Stimulated activated CD8-positive, alpha-beta memory T cell treated with anti-CD3 and anti-CD28 coated beads, Interleukin-12 subunit alpha, Interleukin-12 subunit beta, amount 100 ng/mL, for 4 hours (primary cell): ENCODE measurements around the gene CCL27.

Experiments used
- DNase-seq: peaks from one replicate; pipeline ENCODE4 v3.0.0-alpha.2; 2020; ENCODE audit warnings: low read depth

CCL27 gene, protein sequence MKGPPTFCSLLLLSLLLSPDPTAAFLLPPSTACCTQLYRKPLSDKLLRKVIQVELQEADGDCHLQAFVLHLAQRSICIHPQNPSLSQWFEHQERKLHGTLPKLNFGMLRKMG

DNA sequence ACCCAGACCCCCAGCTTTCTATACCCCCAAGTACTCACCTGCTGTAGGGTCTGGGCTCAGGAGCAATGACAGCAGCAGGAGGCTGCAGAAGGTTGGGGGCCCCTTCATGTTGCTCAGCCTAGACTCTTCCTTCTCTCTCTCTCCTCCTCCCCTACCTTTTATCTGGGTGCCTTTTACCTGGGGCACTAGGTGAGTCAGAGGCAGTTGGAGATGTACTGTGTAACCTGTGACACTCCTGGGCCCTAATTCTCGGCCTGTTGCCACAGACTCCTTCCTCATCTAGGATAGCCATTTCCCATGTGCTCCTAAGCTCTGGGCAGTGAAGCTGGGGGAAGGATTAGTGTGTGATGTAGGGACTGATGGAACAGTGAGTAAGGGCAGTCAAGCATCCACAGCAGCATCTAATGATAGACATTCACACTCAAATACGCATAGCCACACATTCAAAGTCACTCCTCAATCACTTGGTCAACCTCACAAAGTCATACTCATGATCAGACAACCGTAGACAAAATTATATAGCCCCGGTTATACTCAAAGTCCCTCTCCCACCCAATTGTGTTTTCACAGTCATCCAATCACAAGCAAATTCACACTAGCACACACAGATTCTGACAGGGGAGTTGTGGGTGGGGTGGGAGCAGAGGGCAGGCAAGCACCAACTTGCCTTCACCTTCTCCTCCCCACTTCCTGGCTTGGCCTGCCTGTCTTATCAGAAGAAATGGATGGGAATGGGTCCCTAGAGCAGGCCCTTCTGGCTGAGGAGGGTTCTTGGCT is at the start of gene CCL27:
CCL27 (minus strand) TSS at position 132 of the 777 bp plus-strand sequence; CDS start at position 108, 24 bp downstream.
- DNase-seq = no peak

DNA sequence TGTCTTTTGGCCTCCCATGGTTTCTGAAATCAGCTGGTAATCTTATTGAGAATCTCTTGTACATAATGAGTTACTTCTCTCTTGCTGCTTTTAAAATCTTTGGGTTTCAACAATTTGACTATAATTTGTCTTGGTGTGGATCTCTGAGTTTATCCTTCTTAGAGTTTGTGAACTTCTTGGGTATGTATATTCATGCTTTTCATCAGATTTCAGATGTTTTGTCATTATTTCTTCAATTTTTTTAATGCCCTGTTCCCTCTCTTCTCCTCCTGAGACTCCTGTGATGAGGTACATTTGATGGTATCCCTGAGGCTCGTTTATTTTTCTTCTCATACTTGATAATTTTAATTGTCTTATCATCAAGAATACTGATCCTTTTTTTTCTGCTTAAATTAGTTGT is 49.7 kb upstream of the CCL27 start:
- DNase-seq = no peak

DNA sequence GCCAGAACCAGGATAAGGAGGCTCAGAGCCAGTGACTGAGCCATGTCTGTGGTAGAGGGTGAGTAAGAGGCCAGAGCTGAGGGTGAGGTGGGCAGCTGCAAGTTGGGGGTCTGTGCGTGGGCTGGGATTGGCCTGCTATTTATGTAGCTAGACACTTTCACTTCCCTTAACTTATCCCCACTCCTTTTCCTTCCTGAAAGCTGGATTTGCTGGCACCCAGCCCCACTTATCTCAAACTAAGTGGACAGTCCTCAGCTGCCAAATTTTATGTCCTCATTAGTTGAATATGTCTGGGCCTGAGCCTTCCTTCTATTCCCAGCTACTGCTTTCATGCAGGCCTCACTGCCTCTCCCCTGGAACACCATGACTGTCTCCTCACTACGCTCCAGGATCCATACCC is 47.6 kb upstream of the CCL27 start, which contains the start of gene CCL21:
CCL21 (minus strand) TSS at position 114 of the 400 bp plus-strand sequence; CDS start at position 44, 70 bp downstream.
- no peak for DNase-seq

DNA sequence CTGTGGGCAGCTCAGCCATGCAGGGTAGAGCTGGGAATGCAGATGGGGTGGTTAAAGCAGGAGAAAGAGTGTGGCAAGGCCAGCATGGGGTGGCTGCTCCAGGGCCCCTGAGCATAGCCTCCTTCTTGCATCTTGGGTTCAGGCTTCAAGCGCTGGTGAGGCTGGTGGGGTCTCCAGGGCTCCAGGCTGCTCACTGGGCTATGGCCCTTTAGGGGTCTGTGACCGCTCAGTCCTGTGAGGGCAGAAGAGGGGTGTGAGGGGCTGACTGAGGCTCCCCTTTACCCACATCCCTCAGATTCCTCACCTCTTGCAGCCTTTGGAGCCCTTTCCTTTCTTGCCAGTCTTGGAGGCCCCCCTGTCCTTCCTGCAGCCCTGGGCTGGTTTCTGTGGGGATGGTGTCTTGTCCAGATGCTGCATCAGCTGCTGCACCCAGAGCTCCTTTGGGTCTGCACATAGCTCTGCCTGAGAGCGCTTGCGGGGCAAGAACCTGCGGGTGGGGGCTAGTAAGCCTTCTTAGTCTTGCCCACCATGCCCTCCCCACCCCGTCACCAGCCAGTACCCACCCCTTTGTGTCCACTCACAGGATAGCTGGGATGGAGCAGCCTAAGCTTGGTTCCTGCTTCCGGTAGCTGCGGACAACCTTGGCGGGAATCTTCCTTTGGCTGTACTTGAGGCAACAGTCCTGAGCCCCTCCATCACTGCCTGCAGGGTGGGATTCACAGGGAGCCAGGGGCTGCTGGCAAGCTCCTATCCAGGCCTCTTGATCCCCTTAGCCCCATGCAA is 46.9 kb upstream of the CCL27 start:
- no peak for DNase-seq

DNA sequence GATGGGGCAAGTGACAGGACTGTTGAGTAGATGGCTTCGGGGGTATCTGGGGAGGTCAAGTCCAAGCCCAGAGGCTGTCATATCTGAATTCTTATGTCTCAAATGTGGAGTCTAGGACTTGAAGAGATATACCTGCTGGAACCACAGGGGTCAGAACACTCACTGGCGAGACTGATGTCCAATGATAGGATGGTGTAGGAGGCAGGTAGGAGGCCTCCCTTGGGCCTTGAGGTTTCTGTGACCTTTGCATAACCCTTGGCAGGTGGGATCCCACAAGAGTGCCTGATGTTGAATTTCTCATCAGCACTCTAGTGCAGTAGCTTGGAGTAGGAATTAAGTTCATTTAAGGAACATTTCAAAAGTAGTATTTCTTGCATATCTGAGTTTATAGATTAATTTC is 44.7 kb upstream of the CCL27 start:
- no peak for DNase-seq

DNA sequence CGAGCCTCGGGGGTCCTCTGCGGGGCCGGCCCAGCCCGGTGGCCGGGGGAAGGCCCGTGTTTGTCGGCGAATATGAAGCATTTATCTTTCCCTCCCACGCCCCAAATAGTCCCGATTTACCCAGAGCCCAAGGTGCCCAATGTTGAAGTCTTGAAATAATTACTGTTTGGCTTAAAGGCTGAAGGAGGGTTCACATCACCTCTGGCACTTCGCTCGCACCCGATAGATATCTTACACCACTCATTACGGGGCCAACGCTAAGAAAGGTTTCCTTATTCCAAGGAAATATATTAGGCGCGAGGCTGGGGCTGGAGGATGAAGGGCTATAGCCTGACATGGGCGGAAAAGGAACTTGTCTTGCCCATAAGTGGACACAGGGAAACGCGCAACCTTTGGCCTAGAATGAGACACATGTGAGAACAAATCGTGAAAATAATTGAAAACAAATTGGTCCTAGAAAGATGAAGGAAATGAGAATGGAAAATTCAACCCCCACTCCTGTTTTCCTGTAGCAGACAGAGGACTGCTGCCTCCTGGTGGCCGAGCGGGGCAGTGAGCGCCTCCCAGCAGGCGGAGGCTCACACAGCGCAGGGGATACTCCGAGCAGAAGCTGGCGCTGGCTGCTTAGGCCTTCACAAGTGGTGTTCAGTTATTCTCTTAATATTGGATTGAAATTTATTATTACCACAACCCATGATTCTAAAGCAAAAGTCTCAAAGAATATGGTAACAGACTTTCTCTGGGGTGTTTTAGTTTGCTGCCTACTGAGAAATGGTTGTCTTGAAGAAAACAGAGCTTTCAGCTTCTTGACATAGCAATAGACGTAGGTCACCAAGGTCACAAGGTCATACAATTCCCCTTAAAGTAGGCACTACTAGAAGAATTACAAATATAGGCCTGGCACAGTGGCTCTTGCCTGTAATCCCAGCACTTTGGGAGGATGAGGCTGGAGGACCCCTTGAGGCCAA is 39.6 kb upstream of the CCL27 start:
- DNase-seq = peak; percentile 59

DNA sequence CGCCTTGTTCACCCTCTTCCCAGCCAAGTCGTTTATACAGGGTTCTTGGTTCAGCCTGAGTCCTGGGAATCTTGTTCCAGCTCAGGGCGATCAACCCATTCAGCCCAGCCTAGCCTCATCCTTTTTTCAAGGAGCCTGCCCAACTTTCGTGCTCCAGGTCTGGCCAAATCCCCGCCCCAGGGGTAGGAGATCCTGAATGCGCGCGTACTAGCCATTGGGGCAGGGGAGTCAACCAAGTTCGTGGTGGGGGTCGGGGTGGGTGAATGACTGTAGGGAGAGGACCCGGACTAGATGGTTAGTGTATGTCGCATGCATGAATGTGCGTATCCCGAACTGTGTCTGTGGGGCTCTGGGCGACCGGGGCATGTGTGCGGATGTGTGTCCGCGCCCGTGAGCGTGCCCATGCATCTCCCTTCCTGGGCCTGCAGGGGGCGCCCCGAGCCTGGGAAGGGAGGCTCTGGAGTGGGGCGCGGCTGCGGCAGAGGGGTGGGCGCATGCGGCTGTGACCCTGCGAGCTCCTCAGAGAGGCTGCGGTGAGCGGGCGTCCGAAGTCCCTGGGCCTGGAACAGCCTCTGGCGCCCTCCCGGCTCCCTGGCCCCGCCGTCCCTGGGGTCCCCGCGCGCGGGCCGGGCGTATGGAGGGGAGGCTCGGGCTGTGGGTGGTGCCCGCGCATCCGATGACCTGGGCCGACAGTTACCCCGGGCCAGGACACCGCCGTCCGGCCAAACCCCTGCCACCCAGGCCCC is 38.7 kb upstream of the CCL27 start:
- peak; percentile 59 for DNase-seq

DNA sequence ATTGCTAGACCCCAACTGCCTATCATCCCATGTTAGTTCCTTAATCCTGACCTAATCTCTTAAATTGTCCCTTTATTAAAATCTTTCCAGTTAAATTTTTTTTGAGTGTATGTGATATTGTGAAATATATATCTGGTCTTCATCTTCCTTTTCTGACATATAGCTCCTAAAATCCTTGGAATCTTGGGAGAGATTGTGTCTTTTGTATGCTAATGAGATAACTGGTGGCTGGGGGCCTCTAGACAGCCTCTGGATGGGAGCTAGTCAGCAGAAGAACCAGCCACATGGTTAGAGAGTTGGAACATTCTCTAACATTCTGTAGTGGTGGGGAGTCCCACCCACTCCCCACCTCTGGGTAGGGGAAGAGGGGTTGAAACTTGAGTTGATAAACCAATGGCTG is 32.4 kb upstream of the CCL27 start:
- DNase-seq = no peak

DNA sequence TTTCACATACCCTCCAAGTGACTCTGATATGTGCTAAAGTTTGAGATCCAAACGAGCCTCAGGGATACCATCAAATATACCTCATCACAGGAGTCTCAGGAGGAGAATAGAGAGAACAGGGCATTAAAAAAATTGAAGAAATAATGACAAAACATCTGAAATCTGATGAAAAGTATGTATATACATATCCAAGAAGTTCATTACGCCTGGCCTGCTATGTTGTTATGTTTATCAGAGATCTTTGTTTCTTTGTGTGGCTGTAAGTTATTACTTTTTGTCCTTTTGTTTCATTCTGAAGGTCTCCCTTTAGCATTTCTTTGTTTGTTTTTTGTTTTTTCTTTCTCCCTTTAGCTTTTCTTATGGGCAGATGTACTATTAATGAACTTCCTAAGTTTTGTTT is 31.1 kb upstream of the CCL27 start:
- no peak for DNase-seq

DNA sequence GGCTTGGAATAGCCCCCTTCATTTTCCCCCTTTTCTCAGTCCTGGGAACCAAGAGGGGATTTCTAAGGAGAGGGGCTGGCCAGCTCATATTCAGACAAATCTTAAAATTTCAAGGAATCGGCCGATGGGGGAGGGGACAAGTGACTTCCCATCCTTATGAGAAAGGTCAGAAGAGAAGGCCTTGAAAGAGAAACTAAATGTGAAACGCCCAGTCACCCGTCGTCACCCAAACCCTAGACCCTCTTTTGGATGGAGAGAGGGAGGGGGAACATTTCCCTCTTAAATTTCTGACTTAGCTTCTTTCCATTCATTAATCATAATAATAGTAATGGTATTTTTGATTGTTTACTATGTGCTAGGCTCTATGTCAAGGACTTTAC is 29.5 kb upstream of the CCL27 start:
- DNase-seq = no peak

DNA sequence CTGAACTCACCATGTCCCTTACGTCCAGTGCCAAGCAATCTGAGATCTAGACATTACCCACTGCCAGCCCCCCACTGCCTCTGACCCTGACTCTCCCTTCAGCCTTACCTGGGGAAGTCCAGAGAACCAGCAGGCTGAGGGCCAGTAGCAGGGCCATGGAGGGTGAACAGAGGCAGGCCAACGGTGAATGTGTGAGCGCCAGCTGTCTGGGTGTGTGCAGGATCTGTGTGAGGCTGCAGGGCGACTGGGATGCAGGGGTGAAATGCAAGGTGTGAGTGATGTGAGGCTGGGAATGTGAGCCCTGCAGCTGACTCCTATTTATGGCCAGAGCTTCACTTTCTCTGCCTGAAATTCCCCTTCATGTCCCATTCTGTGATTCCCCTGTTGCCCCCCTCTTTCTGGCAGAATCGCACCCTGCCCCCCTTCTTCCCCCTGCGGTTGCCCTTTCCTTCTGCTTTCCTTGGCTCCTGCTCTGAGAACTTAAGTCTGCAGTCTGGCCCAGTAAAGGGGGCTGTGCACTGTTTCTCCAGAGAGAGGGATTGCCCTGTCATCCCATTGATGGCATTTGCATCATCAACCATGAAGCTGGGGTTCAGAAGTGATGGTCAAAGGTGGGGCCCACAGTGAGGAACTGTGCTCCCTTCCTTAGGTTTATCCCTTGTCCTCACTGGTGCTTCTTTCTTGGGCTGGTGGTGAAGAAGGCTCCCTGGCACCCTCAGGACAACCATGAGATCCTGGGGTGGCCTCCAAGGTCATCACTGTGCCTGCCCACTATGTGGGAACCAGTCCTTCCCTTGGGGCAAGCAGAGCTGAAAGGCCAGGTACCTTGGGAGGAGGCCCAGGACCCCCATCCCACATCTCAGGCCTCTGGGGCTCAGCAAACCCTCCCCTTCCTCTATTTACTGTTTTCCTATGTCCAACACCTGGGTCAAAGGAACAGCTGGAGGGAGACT is 28.8 kb upstream of the CCL27 start, which contains the start of gene CCL19:
CCL19 (minus strand) TSS at position 294 of the 953 bp plus-strand sequence; CDS start at position 157, 137 bp downstream.
- DNase-seq = no peak

DNA sequence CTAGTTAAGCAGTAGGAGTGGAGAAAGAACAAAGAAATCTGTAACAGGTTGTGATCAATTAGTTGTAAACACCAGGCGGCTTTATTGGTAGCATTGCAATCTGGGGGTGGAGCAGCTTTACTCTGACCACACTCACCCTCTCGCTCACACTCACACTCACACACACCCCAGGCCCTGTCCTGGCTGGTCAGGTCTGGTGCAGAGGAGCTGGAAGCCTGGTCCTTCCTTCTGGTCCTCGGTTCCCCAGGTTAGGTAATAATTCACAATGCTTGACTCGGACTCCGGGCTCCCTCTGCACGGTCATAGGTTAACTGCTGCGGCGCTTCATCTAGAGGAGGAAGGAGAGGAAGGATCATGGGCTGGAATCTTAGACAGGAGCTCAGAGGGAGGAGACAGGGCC is 27.1 kb upstream of the CCL27 start:
- DNase-seq = no peak

DNA sequence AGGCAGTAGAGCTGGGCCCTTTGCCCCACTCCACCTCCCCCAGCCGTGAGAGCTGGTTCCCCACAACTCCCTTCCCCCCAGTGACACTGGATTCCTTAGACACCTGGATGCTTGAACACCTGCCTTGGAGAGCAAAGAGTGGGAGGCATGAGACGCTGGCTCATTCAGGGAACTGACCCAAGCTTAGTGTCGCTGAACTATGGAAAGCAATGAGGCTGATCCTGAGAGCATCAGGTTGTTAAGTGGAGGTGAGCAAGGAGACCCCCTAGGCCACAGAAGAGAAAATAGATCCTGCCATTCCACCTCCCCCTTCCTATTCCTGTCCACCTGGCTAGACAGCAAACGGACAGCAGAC is 26.6 kb upstream of the CCL27 start:
- DNase-seq = no peak

DNA sequence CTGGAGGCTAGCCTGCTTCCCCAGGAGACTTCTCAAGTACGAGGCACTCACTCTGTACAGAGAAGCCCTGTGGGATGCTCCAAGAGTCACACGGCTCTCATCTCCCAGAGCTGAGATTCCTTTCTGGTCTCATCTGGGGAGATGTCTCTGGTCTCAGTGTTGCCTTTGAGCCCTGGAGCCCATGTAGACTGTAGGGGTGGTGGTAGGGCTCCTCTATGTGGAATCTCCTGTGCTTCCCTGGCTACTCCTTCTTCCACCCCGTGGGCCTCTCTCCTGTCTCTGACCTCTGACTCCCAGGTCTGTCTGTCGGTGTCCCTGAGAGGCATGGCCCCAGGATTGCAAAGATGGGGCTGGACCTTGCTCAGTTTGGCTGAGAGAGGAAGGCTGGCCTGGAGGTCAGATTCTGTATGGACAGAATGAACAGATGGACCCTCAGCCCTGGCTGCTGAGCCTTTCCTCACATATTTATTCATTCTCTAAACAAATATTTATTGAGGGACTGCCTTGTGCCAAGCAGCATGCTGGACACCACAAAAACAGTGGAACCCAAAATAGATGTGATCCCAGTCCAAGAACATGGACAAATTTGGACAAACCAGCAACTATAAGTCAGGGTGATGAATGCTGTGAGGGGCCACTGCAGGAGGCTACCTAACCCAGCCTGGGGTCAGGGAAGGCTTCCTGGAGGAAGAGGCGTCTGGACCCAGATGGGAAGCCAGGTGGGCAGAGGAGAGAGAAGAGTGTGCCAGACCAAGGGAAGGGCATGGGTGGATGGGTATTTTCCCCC is 26.1 kb upstream of the CCL27 start:
- no peak for DNase-seq

DNA sequence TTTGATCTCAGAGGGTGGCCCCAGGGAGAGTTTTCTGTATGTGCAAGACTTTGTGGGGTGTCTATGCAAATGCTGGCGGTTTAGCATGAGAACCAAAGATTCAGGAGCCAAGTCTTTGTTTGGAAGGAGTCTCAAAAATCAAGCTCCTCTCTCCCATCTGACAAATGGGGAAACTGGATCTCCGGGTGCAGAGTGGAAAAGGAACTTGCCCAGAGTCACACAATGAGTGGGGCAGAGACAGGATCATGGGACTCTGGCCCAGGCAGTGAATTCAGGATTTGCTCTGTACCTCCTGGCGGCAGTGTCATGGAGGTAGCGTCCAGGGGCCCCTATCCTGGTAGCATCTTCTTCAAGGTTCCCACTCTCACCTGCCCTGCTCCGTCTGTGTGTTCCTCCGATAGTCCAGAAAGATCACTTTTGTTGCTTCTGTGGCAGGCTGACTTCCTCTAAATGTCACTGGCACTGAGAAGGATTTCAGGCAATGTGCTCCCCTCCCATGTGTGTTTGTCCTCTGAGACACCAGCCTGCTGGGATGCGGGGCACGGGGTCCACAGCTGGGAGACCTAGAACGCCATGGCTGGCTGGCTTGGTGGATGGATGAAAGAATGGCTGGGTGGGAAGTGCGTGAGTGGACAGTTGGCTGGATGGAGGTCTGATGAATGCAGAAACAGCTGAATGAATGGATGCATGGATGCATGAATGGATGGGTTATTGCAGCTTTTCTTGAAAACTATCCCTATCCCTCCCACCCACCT is 25.0 kb upstream of the CCL27 start:
- no peak for DNase-seq

DNA sequence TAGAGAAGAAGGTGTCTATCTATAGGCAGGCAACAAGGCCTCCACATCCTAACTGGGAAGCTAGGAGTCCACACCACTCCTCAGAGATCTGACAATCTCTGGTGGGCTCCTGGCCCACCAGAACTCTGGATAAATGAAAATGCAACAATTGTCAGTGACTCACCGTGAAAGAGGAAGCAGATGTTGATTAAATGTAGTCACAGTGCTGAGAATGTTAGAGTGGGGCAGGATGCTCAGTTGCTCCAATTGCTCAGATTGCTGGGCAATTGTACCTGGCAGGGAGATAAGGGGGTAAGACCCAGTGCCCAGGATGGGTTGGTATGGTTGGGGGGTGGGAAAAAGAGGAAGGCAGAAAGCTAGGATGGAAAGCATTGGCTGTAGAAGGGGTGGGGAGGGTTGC is 24.3 kb upstream of the CCL27 start:
- no peak for DNase-seq

DNA sequence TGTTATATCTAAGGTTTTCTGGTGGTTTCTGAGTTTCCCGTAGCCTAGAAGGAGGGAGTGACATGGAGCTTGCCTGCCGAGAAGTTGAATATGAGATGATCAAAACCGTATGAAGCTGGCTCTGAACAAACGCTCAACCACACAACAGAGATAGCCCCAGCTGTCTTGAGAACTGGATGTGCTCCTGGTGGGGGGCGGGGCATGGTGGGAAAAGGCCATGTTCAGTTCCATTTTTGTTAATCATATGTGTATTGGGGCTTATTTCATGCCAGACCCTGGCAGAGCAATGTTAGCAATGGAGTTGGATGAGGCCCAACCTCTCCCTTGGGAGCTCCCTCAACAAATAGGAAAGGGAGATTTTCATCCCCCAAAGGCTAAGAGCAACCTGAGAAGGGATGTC is 23.8 kb upstream of the CCL27 start:
- DNase-seq = no peak

DNA sequence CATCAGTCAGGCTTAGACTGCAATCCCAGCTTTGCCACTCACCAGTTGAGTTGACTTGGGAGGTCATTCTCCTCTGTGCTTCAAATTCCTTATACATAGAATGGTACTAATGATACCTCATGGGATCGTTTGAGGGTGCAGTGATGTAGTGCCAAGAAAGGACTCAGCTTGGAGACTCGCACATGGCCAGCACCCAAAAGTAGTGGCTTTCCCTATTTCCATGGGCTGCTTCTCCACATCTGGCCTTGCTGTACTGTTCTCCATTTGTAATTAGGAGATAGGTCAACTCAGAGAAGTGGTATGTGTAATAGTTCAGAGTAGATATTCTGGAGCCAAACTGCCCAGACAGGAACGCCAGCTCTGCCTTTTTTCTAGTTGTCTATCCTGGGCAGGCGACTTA is 23.1 kb upstream of the CCL27 start:
- DNase-seq = no peak
